ENCODE results near the gene TRAF1.

Gene TRAF1

DNA sequence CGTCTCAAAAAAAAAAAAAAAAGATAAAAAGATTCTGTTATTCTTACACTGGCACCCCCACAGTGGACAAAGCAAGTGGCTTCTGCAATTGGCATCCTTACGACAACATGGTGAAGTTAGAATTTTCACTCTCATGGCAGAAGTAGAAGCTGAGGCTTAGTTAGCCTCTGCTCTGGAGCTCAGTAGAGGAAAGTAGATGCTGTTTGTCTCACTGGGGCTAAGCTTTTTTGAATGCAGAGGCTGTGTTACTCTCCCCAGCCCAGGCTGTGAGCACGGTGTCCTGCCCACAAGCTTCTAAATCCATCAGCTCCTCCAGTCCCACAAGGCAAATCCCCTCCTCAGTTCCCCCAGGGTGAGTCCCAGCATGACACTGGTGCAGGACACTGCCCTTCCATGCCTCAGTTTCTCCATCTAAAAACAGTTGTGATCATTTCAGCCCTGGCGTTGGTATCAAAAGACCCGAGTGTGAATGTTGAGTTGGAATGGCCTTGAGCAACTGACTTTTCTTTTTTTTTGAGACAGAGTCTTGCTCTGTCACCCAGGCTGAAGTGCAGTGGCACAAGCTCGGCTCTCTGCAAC is 27.0 kb downstream of the TRAF1 start:
- Histone ChIP-seq H3K4me1 (ENCODE audit: control insufficient read depth, low read depth, low read length) (no peaks in the 10 kb centered on the region), H3K27ac (ENCODE audit: low read length) (no peak overlapping the region), H3K36me3 (ENCODE audit: control insufficient read depth, low read depth, low read length) (no peaks in the 10 kb centered on the region), H3K9ac (ENCODE audit: low read length) (no peak overlapping the region), H3K4me3 (ENCODE audit: low read length) (no peak overlapping the region), H3K27me3 (ENCODE audit: control insufficient read depth, insufficient read depth, low read length) (no peaks in the 10 kb centered on the region), H3K9me3 (ENCODE audit: control insufficient read depth, low read depth, low read length) (no peaks in the 10 kb centered on the region)

DNA sequence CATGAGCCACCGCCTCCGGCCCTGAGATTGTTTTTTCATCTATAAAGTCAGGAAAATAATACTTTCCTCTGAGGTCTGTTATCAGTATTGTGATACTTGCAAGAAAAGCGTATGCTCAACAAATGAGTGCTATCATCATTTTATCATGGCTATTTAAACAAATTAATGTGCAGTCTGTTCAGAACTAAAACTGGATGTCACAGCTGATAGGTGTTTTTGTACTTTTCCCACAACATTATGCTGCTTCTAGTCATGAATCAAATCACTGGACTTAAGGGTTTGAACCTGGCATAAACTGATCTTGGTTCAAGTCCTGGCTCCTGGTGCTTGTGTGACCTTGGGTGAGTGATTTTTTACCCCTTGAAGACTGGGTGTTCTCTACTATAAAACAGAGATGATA is 28.2 kb downstream of the TRAF1 start:
- Histone ChIP-seq H3K27me3 (ENCODE audit: control insufficient read depth, insufficient read depth, low read length) (no peaks in the 10 kb centered on the region), H3K27ac (ENCODE audit: low read length) (no peak overlapping the region)

DNA sequence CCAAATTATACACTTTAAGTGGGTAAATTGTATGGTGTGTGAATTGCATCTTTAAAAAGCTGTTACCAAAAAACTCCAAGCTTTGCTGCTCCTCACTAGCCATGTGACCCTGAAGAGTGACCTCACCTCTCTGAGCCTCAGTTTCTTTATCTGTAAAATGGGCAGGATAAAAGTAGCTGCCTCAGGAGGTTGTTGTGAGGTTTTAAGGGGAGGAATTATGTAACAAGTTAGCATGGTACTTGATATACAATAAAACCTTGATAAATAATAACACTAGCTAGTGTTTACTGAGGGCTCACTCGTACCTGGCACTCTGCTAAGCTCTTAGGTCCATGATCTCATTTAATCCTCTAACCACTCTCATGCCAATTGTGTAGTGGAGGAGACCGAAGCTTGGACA is 30.6 kb downstream of the TRAF1 start:
- no peak overlapping the region for H3K9ac ChIP-seq (ENCODE audit: low read length)
- no peak overlapping the region for H3K4me3 ChIP-seq (ENCODE audit: low read length)
- H3K4me1 ChIP-seq (ENCODE audit: control insufficient read depth, low read depth, low read length): no peaks in the 10 kb centered on the region
- no peaks in the 10 kb centered on the region for H3K27me3 ChIP-seq (ENCODE audit: control insufficient read depth, insufficient read depth, low read length)
- H3K27ac ChIP-seq (ENCODE audit: low read length): no peak overlapping the region
- no peaks in the 10 kb centered on the region for H3K9me3 ChIP-seq (ENCODE audit: control insufficient read depth, low read depth, low read length)
- H3K36me3 ChIP-seq (ENCODE audit: control insufficient read depth, low read depth, low read length): no peaks in the 10 kb centered on the region

More for the DNA sequence above, 28.2 kb downstream of the TRAF1 start:
- no peaks in the 10 kb centered on the region for H3K9me3 ChIP-seq (ENCODE audit: control insufficient read depth, low read depth, low read length)
- no peaks in the 10 kb centered on the region for H3K4me1 ChIP-seq (ENCODE audit: control insufficient read depth, low read depth, low read length)
- H3K4me3 ChIP-seq (ENCODE audit: low read length): no peak overlapping the region
- no peaks in the 10 kb centered on the region for H3K36me3 ChIP-seq (ENCODE audit: control insufficient read depth, low read depth, low read length)
- no peak overlapping the region for H3K9ac ChIP-seq (ENCODE audit: low read length)

- Histone ChIP-seq H3K4me3 (ENCODE audit: low read length) (no peak overlapping the region), H3K27me3 (ENCODE audit: control insufficient read depth, insufficient read depth, low read length) (no peaks in the 10 kb centered on the region), H3K4me1 (ENCODE audit: control insufficient read depth, low read depth, low read length) (no peaks in the 10 kb centered on the region), H3K36me3 (ENCODE audit: control insufficient read depth, low read depth, low read length) (no peaks in the 10 kb centered on the region), H3K9me3 (ENCODE audit: control insufficient read depth, low read depth, low read length) (no peaks in the 10 kb centered on the region), H3K9ac (ENCODE audit: low read length) (no peak overlapping the region), H3K27ac (ENCODE audit: low read length) (no peak overlapping the region)
Observed at GRCh38 chr9:120894321-120895148, 32.1 kb downstream of the TRAF1 start.

DNA sequence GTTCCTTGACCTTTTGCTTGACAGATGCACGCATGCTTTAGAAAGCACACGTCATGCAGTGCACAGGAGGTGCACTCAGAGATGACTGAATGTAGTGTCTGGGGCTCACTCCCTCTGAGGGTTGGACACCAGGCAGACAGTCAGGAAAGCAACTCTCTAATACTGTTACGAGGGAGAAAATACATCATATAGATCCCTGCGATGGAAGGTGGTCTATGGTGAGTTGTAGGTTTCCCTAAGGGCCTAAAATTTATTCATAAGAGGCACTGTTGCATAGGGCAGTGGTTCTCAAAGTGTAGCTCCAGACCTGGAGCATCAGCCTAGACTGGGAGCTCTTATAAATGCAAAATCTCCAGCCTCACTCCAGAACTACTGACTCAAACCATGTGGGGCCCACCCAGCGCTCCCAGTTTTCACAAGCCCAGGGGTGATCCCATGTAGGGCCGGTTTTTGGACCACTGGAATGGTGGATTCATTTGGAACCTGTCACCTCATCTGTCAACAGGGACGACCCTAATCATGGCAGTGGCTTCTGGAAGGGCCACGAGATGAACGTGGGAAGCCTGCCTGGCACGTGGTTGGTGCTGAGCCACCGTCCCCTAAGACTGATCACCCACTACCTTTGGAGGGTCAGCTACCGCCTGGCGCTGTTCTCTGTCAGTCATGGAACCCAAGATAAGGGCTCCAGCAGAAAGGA is 32.8 kb downstream of the TRAF1 start:
- H3K36me3 ChIP-seq (ENCODE audit: control insufficient read depth, low read depth, low read length): no peaks in the 10 kb centered on the region
- H3K9me3 ChIP-seq (ENCODE audit: control insufficient read depth, low read depth, low read length): no peaks in the 10 kb centered on the region
- no peak overlapping the region for H3K4me3 ChIP-seq (ENCODE audit: low read length)
- no peaks in the 10 kb centered on the region for H3K27me3 ChIP-seq (ENCODE audit: control insufficient read depth, insufficient read depth, low read length)
- H3K4me1 ChIP-seq (ENCODE audit: control insufficient read depth, low read depth, low read length): no peaks in the 10 kb centered on the region
- no peak overlapping the region for H3K9ac ChIP-seq (ENCODE audit: low read length)
- no peak overlapping the region for H3K27ac ChIP-seq (ENCODE audit: low read length)

- H3K27me3 ChIP-seq (ENCODE audit: control insufficient read depth, insufficient read depth, low read length): no peaks in the 10 kb centered on the region
- H3K4me1 ChIP-seq (ENCODE audit: control insufficient read depth, low read depth, low read length): no peaks in the 10 kb centered on the region
- no peak overlapping the region for H3K27ac ChIP-seq (ENCODE audit: low read length)
- no peak overlapping the region for H3K9ac ChIP-seq (ENCODE audit: low read length)
- no peaks in the 10 kb centered on the region for H3K36me3 ChIP-seq (ENCODE audit: control insufficient read depth, low read depth, low read length)
- no peak overlapping the region for H3K4me3 ChIP-seq (ENCODE audit: low read length)
- H3K9me3 ChIP-seq (ENCODE audit: control insufficient read depth, low read depth, low read length): no peaks in the 10 kb centered on the region
Observed at GRCh38 chr9:120892748-120893610, 33.6 kb downstream of the TRAF1 start.

- H3K36me3 ChIP-seq (ENCODE audit: control insufficient read depth, low read depth, low read length): no peaks in the 10 kb centered on the region
- no peak overlapping the region for H3K4me3 ChIP-seq (ENCODE audit: low read length)
- no peaks in the 10 kb centered on the region for H3K27me3 ChIP-seq (ENCODE audit: control insufficient read depth, insufficient read depth, low read length)
- H3K9ac ChIP-seq (ENCODE audit: low read length): no peak overlapping the region
- no peaks in the 10 kb centered on the region for H3K4me1 ChIP-seq (ENCODE audit: control insufficient read depth, low read depth, low read length)
- H3K9me3 ChIP-seq (ENCODE audit: control insufficient read depth, low read depth, low read length): no peaks in the 10 kb centered on the region
- H3K27ac ChIP-seq (ENCODE audit: low read length): no peak overlapping the region
Observed at GRCh38 chr9:120891884-120892747, 34.5 kb downstream of the TRAF1 start.

- no peak overlapping the region for H3K9ac ChIP-seq (ENCODE audit: low read length)
- H3K4me1 ChIP-seq (ENCODE audit: control insufficient read depth, low read depth, low read length): no peaks in the 10 kb centered on the region
- no peaks in the 10 kb centered on the region for H3K27me3 ChIP-seq (ENCODE audit: control insufficient read depth, insufficient read depth, low read length)
- no peak overlapping the region for H3K4me3 ChIP-seq (ENCODE audit: low read length)
- no peaks in the 10 kb centered on the region for H3K36me3 ChIP-seq (ENCODE audit: control insufficient read depth, low read depth, low read length)
- no peaks in the 10 kb centered on the region for H3K9me3 ChIP-seq (ENCODE audit: control insufficient read depth, low read depth, low read length)
- no peak overlapping the region for H3K27ac ChIP-seq (ENCODE audit: low read length)
Observed at GRCh38 chr9:120891245-120891883, 35.2 kb downstream of the TRAF1 start.

GRCh38 chr9:120890320-120891244 is 36.0 kb downstream of the TRAF1 start:
- Histone ChIP-seq H3K4me1 (ENCODE audit: control insufficient read depth, low read depth, low read length) (no peaks in the 10 kb centered on the region), H3K36me3 (ENCODE audit: control insufficient read depth, low read depth, low read length) (no peaks in the 10 kb centered on the region), H3K27ac (ENCODE audit: low read length) (no peak overlapping the region), H3K4me3 (ENCODE audit: low read length) (no peak overlapping the region), H3K9ac (ENCODE audit: low read length) (no peak overlapping the region), H3K9me3 (ENCODE audit: control insufficient read depth, low read depth, low read length) (no peaks in the 10 kb centered on the region), H3K27me3 (ENCODE audit: control insufficient read depth, insufficient read depth, low read length) (no peaks in the 10 kb centered on the region)

Measured in iPS-18a (cell line).